GM19395 (cell line): ENCODE measurements around the gene ARHGAP28.

ENCODE experiments used
- ATAC-seq: cut with Tn5 transposase; IDR thresholded peaks from one replicate; pipeline ENCODE4 v1.9.1; 2021; ENCODE audit warnings: mild to moderate bottlenecking, moderate library complexity; ENCODE audit not compliant: unreplicated experiment

ARHGAP28 gene

GRCh38 chr18:6954501-6954900 is 225.0 kb downstream of the ARHGAP28 start:
- no peak for ATAC-seq

GRCh38 chr18:6955304-6955703 is 225.8 kb downstream of the ARHGAP28 start:
- no peak for ATAC-seq

- no peak for ATAC-seq
These were observed 227.0 kb downstream of the ARHGAP28 start for GRCh38 chr18:6956495-6956894.

- no peak for ATAC-seq
These were observed 227.5 kb downstream of the ARHGAP28 start for GRCh38 chr18:6956999-6957398.

- ATAC-seq: no peak
These were observed 229.6 kb downstream of the ARHGAP28 start for GRCh38 chr18:6959110-6959509.

- no peak for ATAC-seq
These were observed 230.6 kb downstream of the ARHGAP28 start for GRCh38 chr18:6960124-6960523.

GRCh38 chr18:6960656-6961055 is 231.1 kb downstream of the ARHGAP28 start:
- no peak for ATAC-seq

GRCh38 chr18:6961331-6961730 is 231.8 kb downstream of the ARHGAP28 start:
- ATAC-seq: no peak

- ATAC-seq: no peak
These were observed 233.3 kb downstream of the ARHGAP28 start for GRCh38 chr18:6962571-6963451.

- no peak for ATAC-seq
These were observed 234.1 kb downstream of the ARHGAP28 start for GRCh38 chr18:6963452-6964097.
